Endothelial cell of umbilical vein (primary cell): Measurements from ENCODE around the gene HTRA3. TPM values are rescaled to one million over a fixed set of nuclear protein-coding genes. Genes with fewer than 3 reads are reported as not detected.

ENCODE experiments used
- Bru-seq: library from RNA; stranded (reverse); fragments of 400-500 nt; gene quantifications from one replicate; lab custom pipeline; 2021; lab: Mats Ljungman, UMichigan
- BruChase-seq, 2 experiments: library from RNA; stranded (reverse); fragments of 400-500 nt; gene quantifications; one replicate each; lab custom pipeline; 2021; lab: Mats Ljungman, UMichigan
- BruUV-seq: library from RNA; stranded (reverse); fragments of 400-500 nt; replicated peaks from 2 replicates; lab custom pipeline; 2021; lab: Mats Ljungman, UMichigan
- CTCF ChIA-PET: fragments of 300-600, 350-600 bp; sonication (Branson Sonifier 250); formaldehyde crosslinking; loops from one replicate; lab custom pipeline; 2021; ENCODE audit warnings: antibody characterized with exemption, inconsistent platforms; lab: Charles Lee
- POLR2A ChIA-PET: fragments of 300-600, 350-600 bp; sonication (Branson Sonifier 250); formaldehyde crosslinking; loops from one replicate; lab custom pipeline; 2021; ENCODE audit warnings: antibody characterized with exemption, inconsistent platforms; lab: Charles Lee
- DNase-seq: peaks from one replicate; pipeline ENCODE4 v3.0.0-alpha.2; 2011; ENCODE audit warnings: low read depth, low spot score
- FAIRE-seq: peaks from 2 replicates; lab custom pipeline; 2011; peaks lifted over from hg19 to GRCh38; lab: Jason Lieb, UNC
- H2AFZ ChIP-seq: 2 replicates; pipeline ENCODE4 v1.6.0; 2012; ENCODE audit warnings: low read depth, low read length, control low read depth, inconsistent platforms
- H3K27ac ChIP-seq: 2 replicates; pipeline ENCODE4 v1.5.1; 2011; ENCODE audit warnings: low read depth, mild to moderate bottlenecking, control low read depth, low read length, moderate library complexity; ENCODE audit not compliant: insufficient read depth
- H3K27me3 ChIP-seq, 2 experiments: 2 replicates each; pipeline versions ENCODE4 v1.6.0 to v1.6.1; 2011; ENCODE audit warnings: low read length in 2 of 2, mixed read lengths in 1 of 2; ENCODE audit not compliant: control insufficient read depth in 2 of 2, insufficient read depth in 2 of 2
- H3K36me3 ChIP-seq, 2 experiments: 2 replicates in 1 of 2; 3 replicates in 1 of 2; pipeline ENCODE4 v1.5.1; 2011; ENCODE audit warnings: low read length in 2 of 2, mild to moderate bottlenecking in 1 of 2, moderate library complexity in 1 of 2; ENCODE audit not compliant: control insufficient read depth in 2 of 2, insufficient read depth in 2 of 2; ENCODE audit errors: extremely low read depth in 1 of 2
- H3K4me1 ChIP-seq: 3 replicates; pipeline ENCODE4 v1.5.1; 2011; ENCODE audit warnings: mild to moderate bottlenecking, low read length; ENCODE audit not compliant: control insufficient read depth, insufficient read depth; ENCODE audit errors: extremely low read depth
- H3K4me2 ChIP-seq: 2 replicates; pipeline ENCODE4 v1.6.1; 2011; ENCODE audit warnings: low read length, control low read depth, mixed read lengths; ENCODE audit not compliant: insufficient read depth
- H3K4me3 ChIP-seq, 3 experiments: fragments of 200-600 bp in 1 of 3; sonication (generic), shearing (Covaris generic) in 1 of 3; replicated peaks in 1 of 3; 2 replicates each; pipeline ENCODE4 v1.5.1; 2011 to 2016; ENCODE audit warnings: control low read depth in 3 of 3, low read length in 3 of 3, mild to moderate bottlenecking in 2 of 3, inconsistent platforms in 1 of 3, low read depth in 1 of 3, moderate library complexity in 1 of 3; ENCODE audit not compliant: insufficient read depth in 1 of 3
- H3K79me2 ChIP-seq: 2 replicates; pipeline ENCODE4 v1.6.0; 2012; ENCODE audit warnings: low read length, inconsistent platforms; ENCODE audit not compliant: control insufficient read depth, insufficient read depth
- H3K9ac ChIP-seq: replicated peaks from 2 replicates; pipeline ENCODE3; 2011; ENCODE audit warnings: low read length, control low read depth; ENCODE audit not compliant: insufficient read depth; ENCODE audit errors: extremely low read depth
- H3K9me1 ChIP-seq: replicated peaks from 3 replicates; pipeline ENCODE4 v1.6.0; 2011; ENCODE audit warnings: mild to moderate bottlenecking, low read length; ENCODE audit not compliant: control insufficient read depth, insufficient read depth; ENCODE audit errors: extremely low read depth
- H3K9me3 ChIP-seq: replicated peaks from 2 replicates; pipeline ENCODE4 v1.5.1; 2012; ENCODE audit warnings: low read length, inconsistent platforms; ENCODE audit not compliant: control insufficient read depth, insufficient read depth
- H4K20me1 ChIP-seq: replicated peaks from 2 replicates; pipeline ENCODE3; 2011; ENCODE audit warnings: mild to moderate bottlenecking, low read length; ENCODE audit not compliant: control insufficient read depth, insufficient read depth; ENCODE audit errors: extremely low read depth
- JUN ChIP-seq: IDR thresholded peaks from 2 replicates; pipeline ENCODE4 v1.6.1; 2011; ENCODE audit warnings: borderline replicate concordance, low read depth; ENCODE audit not compliant: insufficient read length, insufficient read depth
- POLR2A ChIP-seq: IDR thresholded peaks from 2 replicates; pipeline ENCODE4 v1.6.1; 2012; ENCODE audit warnings: low read depth, mild to moderate bottlenecking, control low read depth, low read length
- POLR2AphosphoS5 ChIP-seq: IDR thresholded peaks from 2 replicates; pipeline ENCODE4 v1.6.1; 2012; ENCODE audit warnings: low read depth, mild to moderate bottlenecking, control low read depth, low read length, moderate library complexity; ENCODE audit not compliant: insufficient read depth
- dilution Hi-C: fragments of 300-500 bp; cut with MboI; formaldehyde crosslinking; loops from one replicate; pipeline ENCODE4 v1.15.0; 2019; ENCODE audit warnings: low sequenced_read_pairs; ENCODE audit not compliant: extremely low pct_ligation_motif_present
- intact Hi-C: fragments of 100-400 bp; cut with micrococcal nuclease; formaldehyde crosslinking; loops from one replicate; pipeline ENCODE4 v1.10.0; 2022
- long read RNA-seq: library from polyadenylated mRNA; stranded (forward); transcript quantifications from one replicate; pipeline ENCODE4 v2.0.0, GENCODE V29; 2021
- polyA minus RNA-seq, 3 experiments: library from RNA; depleted of rRNA, polyadenylated mRNA; stranded (reverse); fragments of >200 nt; gene quantifications; 1 replicate in 1 of 3; 2 replicates in 2 of 3; pipeline ENCODE4 v1.2.3, GENCODE V29; 2011
- polyA plus RNA-seq, 4 experiments: library from polyadenylated mRNA; depleted of rRNA in 3 of 4; stranded (reverse) in 3 of 4; unstranded in 1 of 4; fragments of >200 nt; gene quantifications; 2 replicates each; pipeline versions ENCODE4 v1.2.1 to v1.2.3, GENCODE V29; 2011 to 2012; ENCODE audit warnings: missing spikeins in 1 of 4
- total RNA-seq: library from RNA; stranded (reverse); gene quantifications from 2 replicates; pipeline ENCODE4 v1.2.3, GENCODE V29; 2021

The HTRA3 gene
- total RNA-seq, result 8.2 and 12.0 TPM in 2 replicates
- polyA plus RNA-seq, result 9.0 and 10.6 TPM in 2 replicates
- polyA plus RNA-seq (2011; cell fraction: cytosol; rRNA removed), result 9.9 TPM in 2 replicates
- 3.4 and 4.2 TPM in 2 replicates for polyA plus RNA-seq (2011; cell fraction: nucleus; rRNA removed)
- 13.5 and 22.2 TPM in 2 replicates for polyA plus RNA-seq (2012)
- 3.3 and 4.1 TPM in 2 replicates for polyA minus RNA-seq
- polyA minus RNA-seq (2011; cell fraction: cytosol; rRNA and poly(A)+ RNA removed), result 0.41 TPM
- polyA minus RNA-seq (2011; cell fraction: nucleus; rRNA and poly(A)+ RNA removed), result 1.5 and 1.6 TPM in 2 replicates
- percentile 30 among the genes with signal in this experiment for Bru-seq, nascent RNA
- BruChase-seq, experiment 1, labeled RNA remaining after a 6-hour chase, result percentile 31 among the genes with signal in this experiment
- BruChase-seq, experiment 2, labeled RNA remaining after a 2-hour chase, result percentile 33 among the genes with signal in this experiment
- long read RNA-seq, transcript HTRA3-202 (7 exons, 2,023 nt), result minor isoform, 7 of 30 reads
- long read RNA-seq, transcript HTRA3-201 (9 exons, 2,541 nt), result major isoform, 14 of 30 reads
- long read RNA-seq, partial matches to known transcripts, result 5 of 30 reads
- long read RNA-seq, other reads (novel, unspliced or antisense), result 4 of 30 reads

DNA sequence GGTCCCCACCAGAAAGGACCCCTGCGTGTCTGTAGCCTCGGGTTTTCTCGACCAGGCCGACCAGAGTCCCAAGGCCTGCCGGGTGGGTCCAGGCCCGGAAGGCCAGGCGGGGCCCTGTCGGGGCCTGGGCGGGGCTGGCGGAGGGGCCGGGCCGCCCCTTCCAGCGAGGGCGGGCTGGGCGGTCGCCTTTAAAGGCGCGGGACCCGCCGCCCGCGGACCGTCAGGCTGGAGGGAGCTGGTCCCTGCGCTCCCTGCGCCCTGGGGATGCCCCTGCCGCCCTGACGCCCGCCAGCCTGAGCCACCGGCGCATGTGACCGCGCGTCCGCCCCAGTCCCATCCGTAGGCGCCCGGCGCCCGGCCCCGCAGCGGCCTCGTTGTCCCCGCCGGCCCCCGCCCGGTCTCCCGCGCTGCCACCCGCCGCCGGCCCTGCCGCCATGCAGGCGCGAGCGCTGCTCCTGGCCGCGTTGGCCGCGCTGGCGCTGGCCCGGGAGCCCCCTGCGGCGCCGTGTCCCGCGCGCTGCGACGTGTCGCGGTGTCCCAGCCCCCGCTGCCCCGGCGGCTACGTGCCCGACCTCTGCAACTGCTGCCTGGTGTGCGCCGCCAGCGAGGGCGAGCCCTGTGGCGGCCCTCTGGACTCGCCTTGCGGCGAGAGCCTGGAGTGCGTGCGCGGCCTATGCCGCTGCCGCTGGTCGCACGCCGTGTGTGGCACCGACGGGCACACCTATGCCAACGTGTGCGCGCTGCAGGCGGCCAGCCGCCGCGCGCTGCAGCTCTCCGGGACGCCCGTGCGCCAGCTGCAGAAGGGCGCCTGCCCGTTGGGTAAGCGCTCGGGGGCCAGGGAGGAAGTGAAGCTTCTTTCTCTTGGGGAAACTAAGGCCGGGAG is at the start of gene HTRA3:
TSS of gene HTRA3 (plus strand) at position 220 of the 883 bp plus-strand sequence. CDS start at position 435, 215 bp downstream.
- Histone ChIP-seq H3K9ac (peak within 1 kb of the TSS; percentile 21), H3K27ac (no peak within 1 kb of the TSS), H3K79me2 (no peaks in the 10 kb centered on the region), H3K4me3 (peak within 1 kb of the TSS in 2 of 3 experiments; percentile 24 to 32), H2AFZ (peak within 1 kb of the TSS; percentile 71), H4K20me1 (no peaks in the 10 kb centered on the region), H3K9me3 (no peaks in the 10 kb centered on the region), H3K9me1 (no peaks in the 10 kb centered on the region), H3K4me2 (peak within 1 kb of the TSS; percentile 57), H3K4me1 (peaks cover 16% of the 10 kb centered on the region), H3K36me3 (no peaks in the 10 kb centered on the region), H3K27me3 (no peaks in the 10 kb centered on the region)
- peak; percentile 75 for FAIRE-seq
- TF ChIP-seq POLR2AphosphoS5 (peak; percentile 68), JUN (no peak), POLR2A (peak; percentile 75)
- ChIA-PET CTCF (interaction anchor here (1.0 to 6.4 kb wide), 6 partner anchors 9 to 141 kb away, joined by 3 to 242 read pairs (median 5); no protein-coding TSS in a partner anchor), POLR2A (interaction anchor here (0.6 to 1.0 kb wide), 4 partner anchors 8 to 133 kb away, joined by 3 to 9 read pairs (median 4); no protein-coding TSS in a partner anchor)
- dilution Hi-C loops (no loop called here), intact Hi-C loops (loop anchor here (10.0 kb wide), 1 partner anchor 325 kb away; the partner anchor contains the start of gene CPZ)
- peak; percentile 51 for DNase-seq
- no TSS peak for BruUV-seq
